ENCODE results near the gene SAMMSON.

- TF ChIP-seq CTCF (conservative IDR thresholded peaks at IDR 0.05 in 1 of 2, IDR thresholded peaks at IDR 0.05 in 1 of 2; ENCODE audit: low read depth in 1 of 2, low read length in 2 of 2), result no peak
- no peak for TF ChIP-seq EZH2 (IDR thresholded peaks at IDR 0.05; ENCODE audit: low read length, missing control alignments)
Measured at GRCh38 chr3:70086336-70086735, 86.8 kb downstream of the SAMMSON start.

Data from fibroblast of lung (primary cell).